Measurements from ENCODE around the gene LDB1.

Gene LDB1

GRCh38 chr10:102135956-102136526, 15.9 kb upstream of the LDB1 start:
- H3K4me3 ChIP-seq (ENCODE audit: control insufficient read depth, low read depth, low read length): no peak overlapping the region
- no peak for DNase-seq (ENCODE audit: low read depth)

DNA sequence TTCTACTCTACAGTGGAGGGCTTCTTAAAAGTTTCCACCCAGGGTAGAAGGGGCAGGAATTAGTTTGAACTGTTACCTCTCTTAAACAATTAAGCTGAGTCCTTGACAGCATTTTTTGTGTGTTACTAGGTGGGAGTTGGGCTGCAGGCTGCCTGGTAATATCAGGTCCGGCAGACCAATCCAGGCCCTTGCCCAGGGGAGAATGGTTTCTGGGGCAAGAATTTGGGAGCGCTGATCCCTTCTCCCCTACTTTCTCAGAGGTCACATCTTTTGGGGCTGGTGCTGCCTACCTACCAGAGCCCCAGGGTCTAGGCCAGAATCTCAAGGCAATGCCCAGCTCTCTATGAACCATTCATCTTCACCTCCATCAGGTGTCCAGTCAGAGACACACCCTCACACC, 14.2 kb upstream of the LDB1 start:
- TF ChIP-seq, protein P1, sequence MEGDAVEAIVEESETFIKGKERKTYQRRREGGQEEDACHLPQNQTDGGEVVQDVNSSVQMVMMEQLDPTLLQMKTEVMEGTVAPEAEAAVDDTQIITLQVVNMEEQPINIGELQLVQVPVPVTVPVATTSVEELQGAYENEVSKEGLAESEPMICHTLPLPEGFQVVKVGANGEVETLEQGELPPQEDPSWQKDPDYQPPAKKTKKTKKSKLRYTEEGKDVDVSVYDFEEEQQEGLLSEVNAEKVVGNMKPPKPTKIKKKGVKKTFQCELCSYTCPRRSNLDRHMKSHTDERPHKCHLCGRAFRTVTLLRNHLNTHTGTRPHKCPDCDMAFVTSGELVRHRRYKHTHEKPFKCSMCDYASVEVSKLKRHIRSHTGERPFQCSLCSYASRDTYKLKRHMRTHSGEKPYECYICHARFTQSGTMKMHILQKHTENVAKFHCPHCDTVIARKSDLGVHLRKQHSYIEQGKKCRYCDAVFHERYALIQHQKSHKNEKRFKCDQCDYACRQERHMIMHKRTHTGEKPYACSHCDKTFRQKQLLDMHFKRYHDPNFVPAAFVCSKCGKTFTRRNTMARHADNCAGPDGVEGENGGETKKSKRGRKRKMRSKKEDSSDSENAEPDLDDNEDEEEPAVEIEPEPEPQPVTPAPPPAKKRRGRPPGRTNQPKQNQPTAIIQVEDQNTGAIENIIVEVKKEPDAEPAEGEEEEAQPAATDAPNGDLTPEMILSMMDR (IDR thresholded peaks at IDR 0.05; ENCODE audit: control insufficient read depth, insufficient read depth, low read depth, low read length, missing control alignments): no peak
- H3K4me3 ChIP-seq (ENCODE audit: control insufficient read depth, low read depth, low read length): peak overlapping the region; percentile 91
- no peak for DNase-seq (ENCODE audit: low read depth)

More at GRCh38 chr10:102135956-102136526, 15.9 kb upstream of the LDB1 start:
- TF ChIP-seq, protein P1 (IDR thresholded peaks at IDR 0.05; ENCODE audit: control insufficient read depth, insufficient read depth, low read depth, low read length, missing control alignments): no peak

- peak overlapping the region; percentile 91 for H3K4me3 ChIP-seq (ENCODE audit: control insufficient read depth, low read depth, low read length)
- no peak for DNase-seq (ENCODE audit: low read depth)
- TF ChIP-seq, protein P1 (IDR thresholded peaks at IDR 0.05; ENCODE audit: control insufficient read depth, insufficient read depth, low read depth, low read length, missing control alignments): no peak
Measured at GRCh38 chr10:102133373-102134195, 13.4 kb upstream of the LDB1 start.

GRCh38 chr10:102132563-102133372, 12.6 kb upstream of the LDB1 start, which contains the start of gene PPRC1:
PPRC1 (plus strand) TSS chr10:102133040; CDS start chr10:102133069, 29 bp downstream.
- H3K4me3 ChIP-seq (ENCODE audit: control insufficient read depth, low read depth, low read length): peak within 1 kb of the TSS; percentile 91
- TF ChIP-seq, protein P1 (IDR thresholded peaks at IDR 0.05; ENCODE audit: control insufficient read depth, insufficient read depth, low read depth, low read length, missing control alignments): peak; percentile 82
- peak; percentile 96 for DNase-seq (ENCODE audit: low read depth)

DNA sequence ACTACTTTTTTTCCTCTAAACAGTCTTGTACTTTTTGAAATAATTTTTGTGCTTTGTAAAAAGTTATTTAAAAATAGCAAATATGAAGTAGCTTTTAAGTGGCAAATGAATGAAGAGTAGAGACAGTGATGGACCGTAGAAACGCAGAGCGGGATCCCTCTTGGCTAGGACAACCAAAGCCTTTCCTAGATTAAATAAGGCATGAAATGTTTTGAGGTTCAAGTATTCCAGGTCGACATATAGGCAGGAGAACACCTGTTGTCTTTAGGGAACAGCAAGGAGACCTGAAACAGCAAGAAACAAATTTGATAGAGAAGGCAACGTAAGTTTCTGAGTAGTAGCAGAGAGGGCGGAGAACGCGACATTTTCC, 12.0 kb upstream of the LDB1 start:
- no peak for DNase-seq (ENCODE audit: low read depth)
- H3K4me3 ChIP-seq (ENCODE audit: control insufficient read depth, low read depth, low read length): peak overlapping the region; percentile 91
- TF ChIP-seq, protein P1 (IDR thresholded peaks at IDR 0.05; ENCODE audit: control insufficient read depth, insufficient read depth, low read depth, low read length, missing control alignments): no peak
